ENCODE data around the gene MAPK4. TPM values are rescaled to one million over a fixed set of nuclear protein-coding genes. Genes with fewer than 3 reads are reported as not detected.

MAPK4 gene
- polyA plus RNA-seq, 1 experiment: not detected

DNA sequence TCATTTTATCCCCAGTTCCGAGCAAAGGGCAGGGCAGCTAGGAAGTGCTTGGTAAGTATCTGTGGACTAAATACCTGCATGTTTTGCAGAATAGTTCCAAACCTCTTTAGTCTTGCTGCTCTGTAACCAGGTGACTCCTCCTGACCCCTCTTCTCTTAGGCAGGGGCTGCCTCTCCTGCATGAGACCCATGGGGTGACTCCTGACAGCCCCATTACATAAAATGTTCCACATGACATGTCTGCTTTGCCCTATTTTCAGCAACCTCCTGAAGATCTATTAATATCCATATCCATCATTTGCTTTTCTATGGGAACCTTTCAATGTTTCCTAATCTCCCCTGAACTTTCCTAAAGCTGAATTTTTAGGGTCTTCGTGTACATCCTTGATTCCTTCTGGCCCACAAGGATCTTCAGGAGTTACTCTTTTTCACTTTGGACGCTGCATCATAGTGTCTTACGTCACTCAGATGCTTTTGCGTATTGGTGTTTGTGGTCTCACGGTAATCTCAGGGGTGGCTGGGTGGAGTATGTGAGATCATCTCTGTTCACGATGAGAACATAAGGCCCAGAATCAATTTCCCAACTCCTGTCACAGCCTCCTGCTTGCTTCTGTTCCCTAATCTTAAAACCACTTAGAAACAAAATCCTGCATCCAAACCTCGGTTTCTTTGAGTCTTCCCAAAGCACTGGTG is 76.6 kb downstream of the MAPK4 start:
- no peaks in the 10 kb centered on the region for H3K9me3 ChIP-seq (ENCODE audit: control insufficient read depth, insufficient read depth, low read length)
- ChIA-PET CTCF (no interaction called here), POLR2A (no interaction called here)

DNA sequence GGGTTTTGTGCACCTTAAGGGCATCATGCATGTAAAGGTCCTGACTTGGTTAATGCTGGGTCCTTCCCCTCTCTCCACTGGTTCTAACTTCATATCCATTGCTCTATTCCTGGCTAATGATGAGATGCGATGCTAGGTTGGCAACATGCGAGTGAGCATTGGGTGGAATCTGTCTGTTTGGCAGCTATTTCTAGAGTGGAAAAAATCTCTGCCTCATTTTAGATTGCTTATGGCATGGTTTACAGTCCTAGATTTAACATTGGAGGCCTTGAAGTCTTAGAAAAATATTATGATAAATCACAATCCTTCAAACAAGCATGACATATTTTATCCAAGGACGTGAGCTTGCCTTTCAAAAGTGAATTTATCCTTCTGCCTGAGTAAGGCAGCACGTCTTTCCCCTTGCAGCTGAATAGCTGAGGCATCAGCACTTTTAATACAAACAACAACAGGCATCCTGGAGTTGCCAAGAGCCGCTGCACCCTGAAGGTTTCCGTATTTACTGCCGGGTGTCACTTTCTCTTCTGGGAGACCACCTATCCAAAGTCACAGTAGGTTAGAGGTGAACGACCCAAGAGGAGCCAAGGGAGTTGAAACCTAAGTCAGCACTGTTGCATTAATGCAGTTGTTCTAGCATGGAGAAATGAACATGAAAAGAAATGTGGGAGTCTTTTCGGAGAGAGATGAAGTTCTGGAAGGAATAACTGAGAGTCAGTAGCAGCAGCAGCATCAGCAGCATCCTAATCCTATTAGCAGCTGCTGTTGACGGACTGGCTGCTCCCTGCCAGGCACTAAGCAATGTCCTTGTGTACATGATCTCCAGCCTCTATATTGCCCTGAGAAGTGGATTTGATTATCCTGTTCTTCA is 78.4 kb downstream of the MAPK4 start:
- no peak overlapping the region for H3K27ac ChIP-seq (ENCODE audit: low read depth, low read length)
- H3K9me3 ChIP-seq (ENCODE audit: control insufficient read depth, insufficient read depth, low read length): no peaks in the 10 kb centered on the region
- CTCF ChIA-PET: no interaction called here
- TF ChIP-seq, protein P1, sequence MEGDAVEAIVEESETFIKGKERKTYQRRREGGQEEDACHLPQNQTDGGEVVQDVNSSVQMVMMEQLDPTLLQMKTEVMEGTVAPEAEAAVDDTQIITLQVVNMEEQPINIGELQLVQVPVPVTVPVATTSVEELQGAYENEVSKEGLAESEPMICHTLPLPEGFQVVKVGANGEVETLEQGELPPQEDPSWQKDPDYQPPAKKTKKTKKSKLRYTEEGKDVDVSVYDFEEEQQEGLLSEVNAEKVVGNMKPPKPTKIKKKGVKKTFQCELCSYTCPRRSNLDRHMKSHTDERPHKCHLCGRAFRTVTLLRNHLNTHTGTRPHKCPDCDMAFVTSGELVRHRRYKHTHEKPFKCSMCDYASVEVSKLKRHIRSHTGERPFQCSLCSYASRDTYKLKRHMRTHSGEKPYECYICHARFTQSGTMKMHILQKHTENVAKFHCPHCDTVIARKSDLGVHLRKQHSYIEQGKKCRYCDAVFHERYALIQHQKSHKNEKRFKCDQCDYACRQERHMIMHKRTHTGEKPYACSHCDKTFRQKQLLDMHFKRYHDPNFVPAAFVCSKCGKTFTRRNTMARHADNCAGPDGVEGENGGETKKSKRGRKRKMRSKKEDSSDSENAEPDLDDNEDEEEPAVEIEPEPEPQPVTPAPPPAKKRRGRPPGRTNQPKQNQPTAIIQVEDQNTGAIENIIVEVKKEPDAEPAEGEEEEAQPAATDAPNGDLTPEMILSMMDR (IDR thresholded peaks at IDR 0.05; ENCODE audit: low read depth, low read length): no peak
- POLR2A ChIA-PET: no interaction called here
- no peak overlapping the region for H3K4me3 ChIP-seq (ENCODE audit: low read depth, low read length)
- no peak for DNase-seq (ENCODE audit: low read depth, low spot score)
- H3K27me3 ChIP-seq (ENCODE audit: control insufficient read depth, insufficient read depth, low read length): peaks cover 2% of the 10 kb centered on the region

More for the DNA sequence above, 76.6 kb downstream of the MAPK4 start:
- no peak for DNase-seq (ENCODE audit: low read depth, low spot score)
- TF ChIP-seq, protein P1 (IDR thresholded peaks at IDR 0.05; ENCODE audit: low read depth, low read length): no peak
- Histone ChIP-seq H3K4me3 (ENCODE audit: low read depth, low read length) (no peak overlapping the region), H3K27ac (ENCODE audit: low read depth, low read length) (no peak overlapping the region), H3K27me3 (ENCODE audit: control insufficient read depth, insufficient read depth, low read length) (peaks cover 2% of the 10 kb centered on the region)

DNA sequence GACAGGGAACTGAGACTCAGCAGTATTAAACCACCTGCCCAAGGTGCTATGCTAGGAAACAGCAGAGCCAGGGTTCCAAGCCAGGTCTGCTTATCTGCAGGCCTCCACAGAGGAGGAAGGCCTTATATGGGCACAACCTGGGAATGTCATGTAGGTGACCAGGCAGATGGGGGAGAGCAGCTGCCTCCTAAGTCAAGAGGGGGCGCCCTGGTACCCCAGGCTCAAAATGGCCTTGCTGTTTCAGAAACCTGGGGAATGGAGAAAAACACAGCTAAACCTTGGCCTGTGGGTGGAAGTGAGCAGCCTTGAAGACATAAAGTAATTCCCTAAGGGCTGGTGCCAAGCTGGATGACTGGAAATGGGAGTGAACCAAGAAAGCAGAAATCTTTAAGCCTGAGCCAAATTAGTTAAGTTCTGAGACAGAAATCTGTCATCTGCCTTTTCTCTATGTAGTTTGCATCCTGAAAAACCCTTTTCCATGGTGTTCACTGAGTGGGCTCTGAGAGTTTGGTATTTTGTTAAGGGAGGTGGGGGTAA is 79.1 kb downstream of the MAPK4 start:
- Histone ChIP-seq H3K4me3 (ENCODE audit: low read depth, low read length) (no peak overlapping the region), H3K9me3 (ENCODE audit: control insufficient read depth, insufficient read depth, low read length) (no peaks in the 10 kb centered on the region), H3K27me3 (ENCODE audit: control insufficient read depth, insufficient read depth, low read length) (peaks cover 2% of the 10 kb centered on the region), H3K27ac (ENCODE audit: low read depth, low read length) (no peak overlapping the region)
- ChIA-PET CTCF (no interaction called here), POLR2A (no interaction called here)
- no peak for DNase-seq (ENCODE audit: low read depth, low spot score)
- TF ChIP-seq, protein P1 (IDR thresholded peaks at IDR 0.05; ENCODE audit: low read depth, low read length): no peak

DNA sequence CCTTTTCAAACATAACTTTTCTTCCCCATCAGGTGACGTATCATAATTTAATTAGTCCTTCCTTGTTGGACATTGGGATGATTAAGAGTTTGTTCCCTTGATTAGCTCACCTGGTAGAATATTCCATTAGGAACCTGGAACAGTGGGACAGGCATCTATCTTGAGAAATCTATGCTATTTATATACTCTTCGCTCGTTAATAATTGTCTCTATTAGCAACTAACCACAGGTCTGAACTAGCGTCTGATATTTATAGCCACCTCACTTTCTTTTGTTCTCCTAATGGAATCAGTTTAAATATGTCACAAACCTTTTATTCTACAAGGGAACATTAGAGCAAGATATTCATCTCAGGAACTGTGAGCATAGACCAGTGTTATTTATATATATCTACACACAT is 79.8 kb downstream of the MAPK4 start:
- POLR2A ChIA-PET: no interaction called here
- CTCF ChIA-PET: no interaction called here
- TF ChIP-seq, protein P1 (IDR thresholded peaks at IDR 0.05; ENCODE audit: low read depth, low read length): no peak
- Histone ChIP-seq H3K27me3 (ENCODE audit: control insufficient read depth, insufficient read depth, low read length) (peaks cover 2% of the 10 kb centered on the region), H3K9me3 (ENCODE audit: control insufficient read depth, insufficient read depth, low read length) (no peaks in the 10 kb centered on the region), H3K27ac (ENCODE audit: low read depth, low read length) (no peak overlapping the region), H3K4me3 (ENCODE audit: low read depth, low read length) (no peak overlapping the region)
- no peak for DNase-seq (ENCODE audit: low read depth, low spot score)

DNA sequence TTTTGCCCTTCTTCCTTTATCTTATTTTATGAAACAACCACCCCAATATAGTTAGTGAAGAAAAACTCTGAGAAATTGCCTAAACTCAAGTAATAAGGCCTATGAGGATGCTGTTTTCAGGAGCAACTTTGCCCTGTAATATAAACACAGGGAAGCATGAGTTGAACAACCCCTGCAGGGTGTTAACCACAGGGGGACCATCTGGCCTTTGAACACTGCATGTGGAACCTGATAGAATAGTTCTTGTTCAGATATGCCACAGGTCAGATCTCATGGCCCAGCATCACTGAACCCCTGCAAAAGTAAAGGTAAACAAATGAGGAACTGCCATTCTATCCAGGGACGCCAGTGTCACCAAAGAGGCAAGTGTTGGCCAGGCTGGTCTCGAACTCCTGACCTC is 82.6 kb downstream of the MAPK4 start:
- no peak for DNase-seq (ENCODE audit: low read depth, low spot score)
- Histone ChIP-seq H3K9me3 (ENCODE audit: control insufficient read depth, insufficient read depth, low read length) (no peaks in the 10 kb centered on the region), H3K27me3 (ENCODE audit: control insufficient read depth, insufficient read depth, low read length) (peaks cover 2% of the 10 kb centered on the region), H3K27ac (ENCODE audit: low read depth, low read length) (no peak overlapping the region), H3K4me3 (ENCODE audit: low read depth, low read length) (no peak overlapping the region)
- POLR2A ChIA-PET: no interaction called here
- CTCF ChIA-PET: no interaction called here
- TF ChIP-seq, protein P1 (IDR thresholded peaks at IDR 0.05; ENCODE audit: low read depth, low read length): no peak
